Measurements from ENCODE around the gene NEU1.
"Not testable (repeated sequence)": the region's sequence is repeated elsewhere in the genome, so short reads cannot be mapped to it uniquely, and the experiment has no call there.

Gene NEU1

DNA sequence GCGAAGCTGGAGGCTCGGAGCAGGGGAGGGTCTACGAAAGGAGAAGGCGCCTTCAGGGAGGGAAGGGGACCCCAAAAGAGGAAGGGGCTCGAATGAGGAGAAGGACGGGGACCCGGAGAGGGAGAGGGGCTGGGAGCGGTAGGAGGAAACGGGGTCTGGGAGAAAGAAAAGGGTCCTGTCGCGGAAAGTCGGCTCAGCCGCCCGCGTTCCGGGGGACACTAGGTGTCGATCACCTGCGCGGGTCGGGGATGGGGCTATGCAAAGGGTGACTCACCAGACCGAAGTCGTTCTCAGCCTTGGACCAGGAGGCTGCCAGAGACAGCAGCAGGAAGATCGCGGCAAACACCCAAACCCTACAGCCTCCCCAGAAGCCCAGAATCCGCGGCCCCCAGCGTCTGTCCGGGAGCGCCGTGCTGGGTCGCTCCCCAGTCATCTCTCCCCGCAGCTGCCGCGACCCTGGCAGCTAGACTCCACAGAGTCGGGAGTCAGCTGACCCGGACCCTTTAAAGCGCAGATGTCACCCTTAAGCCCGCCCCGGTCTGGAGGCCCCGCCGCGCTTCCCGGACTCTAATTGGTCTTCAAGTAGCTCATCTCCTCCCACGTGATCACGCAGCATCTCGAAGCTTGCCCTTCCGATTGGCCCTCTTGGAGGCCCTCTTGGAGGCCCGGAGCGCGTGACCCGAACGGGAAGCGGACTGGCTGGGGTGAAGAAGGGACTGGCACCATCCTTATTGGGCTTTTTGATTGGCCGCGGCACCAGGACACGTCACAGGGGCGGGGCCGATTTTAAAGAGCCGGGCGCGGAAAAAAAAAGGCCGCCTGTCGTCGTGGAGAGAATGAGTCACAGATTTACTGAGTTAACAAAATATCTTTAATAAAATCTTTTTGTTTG, at the start of gene NEU1:
Gene NEU1, minus strand, starts transcription at position 478 of the 892 bp plus-strand sequence. Its CDS starts 45 bp downstream, at position 433.
- DNase-seq (ENCODE audit: low read depth): peak; percentile 97

DNA sequence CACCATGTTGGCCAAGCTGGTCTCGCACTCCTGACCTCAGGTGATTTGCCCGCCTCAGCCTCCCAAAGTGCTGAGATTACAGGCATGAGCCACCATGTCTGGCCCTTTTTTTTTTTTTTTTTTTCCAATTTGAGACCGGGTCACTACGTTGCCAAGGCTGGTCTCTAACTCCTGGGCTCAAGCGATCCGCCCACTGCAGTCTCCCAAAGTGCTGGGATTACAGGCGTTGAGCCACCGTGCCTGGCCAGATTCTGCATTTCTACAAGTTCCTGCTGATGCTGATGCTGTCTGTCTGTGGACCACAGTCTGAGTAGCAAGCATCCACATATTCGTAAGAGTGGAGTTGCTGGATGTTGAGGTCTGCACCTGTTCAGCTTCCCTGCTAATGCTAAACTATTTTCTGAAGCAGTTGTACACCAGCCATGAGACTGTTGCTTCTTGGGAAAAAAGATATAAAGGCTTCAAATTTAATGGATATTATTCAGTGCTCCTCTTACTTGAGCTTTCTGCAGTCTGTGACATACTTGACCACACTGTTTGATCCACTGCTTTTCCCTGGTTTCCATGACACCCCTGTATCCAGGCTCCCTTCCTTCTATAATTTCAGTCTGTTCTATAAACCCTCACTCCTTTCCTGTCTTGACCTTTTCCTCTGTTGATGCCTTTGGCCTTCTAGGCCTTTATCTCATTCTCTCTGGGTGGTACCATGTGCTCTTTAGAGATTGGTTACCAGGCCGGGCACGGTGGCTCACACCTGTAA, 49.4 kb upstream of the NEU1 start:
- no peak for DNase-seq (ENCODE audit: low read depth)

DNA sequence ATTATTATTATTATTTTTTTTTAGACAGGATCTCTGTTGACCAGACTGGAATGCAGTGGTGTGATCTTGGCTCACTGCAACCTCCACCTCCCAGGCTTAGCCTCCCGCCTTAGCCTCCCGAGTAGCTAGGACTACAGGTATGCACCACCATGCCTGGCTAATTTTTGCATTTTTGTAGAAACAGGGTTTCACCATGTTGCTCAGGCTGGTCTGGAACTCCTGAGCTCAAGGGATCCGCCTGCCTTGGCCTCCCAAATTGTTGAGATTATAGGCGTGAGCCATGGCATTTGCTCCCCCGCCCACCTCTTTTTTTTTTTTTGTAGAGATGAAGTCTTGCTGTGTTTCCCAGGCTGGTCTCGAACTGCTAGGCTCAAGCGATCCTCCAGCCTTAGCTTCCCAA, 46.7 kb upstream of the NEU1 start:
- not testable (repeated sequence) for DNase-seq (ENCODE audit: low read depth)

DNA sequence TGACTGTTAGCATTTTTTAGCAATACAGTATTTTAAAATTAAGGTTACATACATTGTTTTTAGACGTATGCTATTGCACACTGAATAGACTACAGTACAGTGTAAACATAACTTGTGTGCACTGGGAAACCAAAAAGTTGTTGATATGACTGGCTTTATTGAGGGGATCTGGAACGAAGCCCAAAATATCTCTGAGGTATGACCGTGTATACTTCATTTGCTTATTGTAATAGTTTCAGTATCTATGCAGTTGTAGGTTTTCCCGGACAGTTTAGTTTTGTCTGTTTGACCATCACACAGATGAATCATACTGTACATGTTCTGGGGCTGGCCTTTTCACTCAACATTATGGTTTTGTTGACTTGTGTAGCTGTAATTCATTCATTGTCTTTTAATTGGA, 46.2 kb upstream of the NEU1 start:
- no peak for DNase-seq (ENCODE audit: low read depth)

DNA sequence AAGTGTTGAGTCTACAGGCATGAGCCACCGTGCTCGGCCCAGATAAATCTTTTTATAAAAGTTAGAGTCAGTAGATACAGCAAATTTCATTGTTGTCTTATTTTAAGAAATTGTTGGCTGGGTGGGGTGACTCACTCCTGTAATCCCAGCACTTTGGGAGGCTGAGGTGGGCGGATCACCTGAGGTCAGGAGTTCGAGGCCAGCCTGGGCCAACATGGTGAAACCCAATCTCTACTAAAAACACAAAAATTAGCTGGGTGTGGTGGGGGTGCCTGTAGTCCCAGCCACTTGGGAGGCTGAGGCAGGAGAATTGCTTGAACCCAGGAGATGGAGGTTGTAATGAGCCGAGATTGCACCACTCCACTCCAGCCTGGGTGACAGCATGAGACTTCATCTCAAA, 45.6 kb upstream of the NEU1 start:
- DNase-seq (ENCODE audit: low read depth): not testable (repeated sequence)

DNA sequence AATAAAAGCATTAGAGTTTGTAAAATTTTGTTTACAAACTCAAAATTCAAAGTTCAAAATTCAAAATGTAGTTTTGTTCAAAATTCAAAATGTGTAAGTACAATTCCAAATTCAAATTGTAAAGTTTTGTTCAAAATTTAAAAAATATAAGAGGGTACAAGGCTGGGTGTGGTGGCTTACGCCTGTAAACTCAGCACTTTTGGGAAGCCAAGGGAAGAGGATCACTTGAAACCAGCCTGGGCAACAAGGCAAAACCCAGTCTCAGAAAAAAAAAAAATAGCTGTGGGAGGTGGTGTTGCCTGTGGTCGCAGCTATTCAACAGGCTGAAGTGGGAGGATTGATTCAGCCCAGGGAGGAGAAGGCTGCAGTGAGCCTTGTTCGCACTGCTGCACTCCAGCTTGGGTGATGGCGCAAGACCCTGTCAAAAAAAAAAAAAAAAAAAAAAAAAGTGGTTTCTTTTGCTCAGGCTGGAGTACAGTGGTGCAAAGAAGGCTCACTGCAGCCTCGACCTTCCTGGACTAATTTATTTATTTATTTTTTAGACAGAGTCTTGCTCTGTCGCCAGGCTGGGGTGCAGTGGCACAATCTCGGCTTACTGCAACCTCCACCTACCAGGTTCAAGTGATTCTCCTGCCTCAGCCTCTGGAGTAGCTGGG, 44.7 kb upstream of the NEU1 start:
- no peak for DNase-seq (ENCODE audit: low read depth)

DNA sequence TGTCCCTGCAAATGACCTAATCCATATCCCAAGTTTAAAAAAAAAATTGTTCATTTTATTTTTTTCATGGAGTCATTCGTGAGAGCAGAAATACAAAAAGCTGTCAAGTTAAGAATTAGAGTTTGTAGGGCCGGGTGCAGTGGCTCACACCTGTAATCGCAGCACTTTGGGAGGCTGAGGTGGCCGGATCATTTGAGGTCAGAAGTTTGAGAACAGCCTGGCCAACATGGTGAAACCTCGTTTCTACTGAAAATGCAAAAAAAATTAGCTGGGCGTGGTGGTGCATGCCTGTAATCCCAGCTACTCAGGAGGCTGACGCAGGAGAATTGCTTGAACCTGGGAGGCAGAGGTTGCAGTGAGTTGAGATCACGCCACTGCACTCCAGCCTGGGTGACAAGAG, 44.1 kb upstream of the NEU1 start:
- DNase-seq (ENCODE audit: low read depth): not testable (repeated sequence)

DNA sequence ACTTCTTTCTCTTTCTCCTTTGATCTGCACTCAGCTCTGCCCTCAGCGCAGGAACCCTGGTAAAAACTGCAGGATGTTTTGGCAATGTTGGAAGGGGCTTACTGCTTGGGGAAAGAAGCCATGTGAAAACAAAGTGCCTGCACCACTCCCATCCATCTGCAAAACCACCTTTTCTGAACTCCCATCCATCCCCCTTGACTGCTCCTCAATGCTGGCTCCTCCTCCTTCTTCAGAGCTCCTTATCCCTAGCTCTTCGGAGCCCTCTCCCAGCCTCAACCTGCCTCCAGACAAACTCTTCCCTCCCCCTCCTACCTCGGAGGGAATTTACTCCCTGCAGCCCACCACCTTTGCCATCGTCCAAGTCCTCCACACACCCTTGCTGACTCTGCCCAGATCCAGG, 43.5 kb upstream of the NEU1 start:
- DNase-seq (ENCODE audit: low read depth): no peak

DNA sequence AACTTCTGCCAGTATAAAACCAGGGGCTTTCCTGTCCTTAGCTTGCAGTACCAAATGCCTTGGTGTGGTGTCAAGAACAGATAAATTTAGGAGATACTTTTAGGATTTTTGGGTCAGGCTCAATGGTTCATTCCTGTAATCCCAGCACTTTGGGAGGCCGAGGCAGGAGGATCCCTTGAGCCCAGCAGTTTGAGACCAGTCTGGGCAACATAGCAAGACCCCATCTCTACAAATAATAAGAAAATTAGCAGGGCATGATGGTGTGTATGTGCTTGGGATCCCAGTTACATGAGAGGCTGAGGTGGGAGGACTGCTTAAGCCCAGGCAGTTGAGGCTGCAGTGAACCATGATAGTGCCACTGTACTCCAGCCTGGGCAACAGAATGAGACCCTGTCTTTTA, 42.4 kb upstream of the NEU1 start:
- no peak for DNase-seq (ENCODE audit: low read depth)

DNA sequence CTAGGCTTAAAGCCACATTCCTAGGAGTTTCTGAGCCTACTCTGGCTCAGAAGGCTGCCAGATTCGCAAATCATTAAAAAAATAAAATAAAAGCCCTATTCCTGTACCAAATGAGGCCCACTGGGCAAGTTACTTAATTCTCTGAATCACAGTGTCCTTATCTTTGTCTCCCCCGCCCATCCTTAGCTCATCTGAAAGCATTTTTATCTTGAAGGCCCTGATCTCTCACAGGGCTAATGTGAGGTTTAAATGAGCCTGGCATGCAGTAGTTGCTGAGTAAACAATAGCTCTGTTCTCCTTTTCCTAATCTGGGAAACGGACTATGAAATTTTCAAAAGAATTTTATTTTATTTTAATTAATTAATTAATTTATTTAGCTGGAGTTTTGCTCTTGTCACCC, 41.3 kb upstream of the NEU1 start:
- DNase-seq (ENCODE audit: low read depth): no peak

DNA sequence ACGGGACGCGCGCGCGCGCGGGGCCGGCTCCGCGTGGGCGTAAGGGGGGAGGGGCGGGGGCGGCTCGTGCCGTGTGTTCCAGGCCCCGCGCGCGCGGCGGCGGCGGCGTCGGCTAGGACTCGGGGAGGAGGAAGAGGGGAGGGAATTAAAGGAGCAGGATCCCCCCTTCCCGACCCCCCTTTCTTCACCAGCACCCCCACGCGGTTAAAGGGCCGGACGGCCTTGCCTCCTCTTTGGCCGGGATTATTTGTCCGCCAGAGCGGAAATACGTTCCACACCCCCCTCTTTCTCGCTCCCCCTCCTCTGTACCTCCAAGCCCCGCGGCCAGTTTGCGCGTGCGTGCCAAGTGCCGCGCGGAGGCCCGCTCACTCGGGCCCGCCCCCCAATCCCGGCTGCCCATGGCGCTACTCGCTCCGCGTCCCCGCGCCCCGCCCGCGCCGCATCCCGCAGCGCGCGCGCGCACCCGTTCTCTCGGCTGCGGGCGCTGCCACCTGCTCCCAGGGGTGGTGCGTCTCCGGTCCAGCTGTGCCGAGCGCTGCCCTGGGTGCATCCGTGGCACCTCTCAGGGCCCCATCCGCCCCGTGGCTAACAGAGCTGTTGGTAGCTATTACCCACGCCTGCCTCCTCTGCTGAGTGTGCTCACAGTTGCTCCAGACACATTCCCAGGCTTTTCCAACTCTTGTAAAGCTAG, 39.5 kb upstream of the NEU1 start, which contains the start of gene ZBTB12:
Gene ZBTB12, minus strand, starts transcription at position 134 of the 691 bp plus-strand sequence. CDS start 781 bp downstream, outside the sequence.
- DNase-seq (ENCODE audit: low read depth): peak; percentile 73

DNA sequence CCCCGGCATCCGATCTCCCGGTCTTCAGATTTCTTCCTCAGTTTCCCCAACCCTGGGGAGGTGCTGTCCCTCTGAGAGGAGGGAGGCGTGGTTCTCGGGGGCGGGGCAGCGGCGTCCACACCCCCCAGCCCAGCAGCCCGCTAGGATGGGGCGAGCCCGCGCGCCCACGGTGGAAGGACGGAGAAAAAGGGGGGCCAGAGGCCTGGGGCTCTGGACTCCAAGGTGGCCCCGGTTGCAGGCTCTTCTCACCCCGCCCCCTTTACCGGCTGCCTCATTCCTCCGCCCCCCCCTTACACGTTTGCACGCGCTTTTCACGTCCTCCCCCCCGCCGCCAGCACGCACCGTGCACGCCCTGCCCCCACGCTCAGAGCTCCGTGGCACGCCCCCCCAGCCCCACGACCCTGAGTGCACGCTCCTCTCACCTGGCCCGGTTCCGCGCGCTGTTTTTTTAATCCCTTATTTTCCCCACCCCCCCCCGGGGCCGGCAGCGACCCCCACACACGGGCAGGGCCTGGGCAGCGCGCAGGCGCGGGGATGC, 38.9 kb upstream of the NEU1 start:
- peak; percentile 56 for DNase-seq (ENCODE audit: low read depth)

DNA sequence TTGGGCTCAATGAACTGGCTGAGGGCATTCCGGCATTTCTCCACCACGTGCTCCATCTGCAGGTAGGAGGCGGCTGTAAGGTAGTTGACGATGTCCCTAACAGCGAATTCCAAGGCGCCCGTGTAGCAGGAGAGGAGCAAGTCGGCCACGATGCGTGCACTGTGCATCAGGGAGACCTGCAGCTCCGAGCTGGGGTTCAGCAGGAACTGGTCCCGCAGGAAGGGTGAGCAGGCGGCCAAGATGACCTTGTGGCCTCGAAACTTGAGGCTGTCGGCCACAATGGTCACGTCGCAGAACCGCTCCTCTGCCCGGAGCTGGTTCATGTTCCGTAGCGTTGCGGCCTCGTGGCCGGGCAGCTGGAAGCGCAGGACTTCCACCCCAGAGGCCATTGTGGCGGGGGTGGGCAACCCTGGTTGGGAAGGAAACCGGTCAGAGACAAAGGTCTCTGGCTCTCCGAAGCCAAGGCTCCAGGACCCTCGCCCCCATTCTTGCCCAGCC, 38.3 kb upstream of the NEU1 start:
- DNase-seq (ENCODE audit: low read depth): no peak

DNA sequence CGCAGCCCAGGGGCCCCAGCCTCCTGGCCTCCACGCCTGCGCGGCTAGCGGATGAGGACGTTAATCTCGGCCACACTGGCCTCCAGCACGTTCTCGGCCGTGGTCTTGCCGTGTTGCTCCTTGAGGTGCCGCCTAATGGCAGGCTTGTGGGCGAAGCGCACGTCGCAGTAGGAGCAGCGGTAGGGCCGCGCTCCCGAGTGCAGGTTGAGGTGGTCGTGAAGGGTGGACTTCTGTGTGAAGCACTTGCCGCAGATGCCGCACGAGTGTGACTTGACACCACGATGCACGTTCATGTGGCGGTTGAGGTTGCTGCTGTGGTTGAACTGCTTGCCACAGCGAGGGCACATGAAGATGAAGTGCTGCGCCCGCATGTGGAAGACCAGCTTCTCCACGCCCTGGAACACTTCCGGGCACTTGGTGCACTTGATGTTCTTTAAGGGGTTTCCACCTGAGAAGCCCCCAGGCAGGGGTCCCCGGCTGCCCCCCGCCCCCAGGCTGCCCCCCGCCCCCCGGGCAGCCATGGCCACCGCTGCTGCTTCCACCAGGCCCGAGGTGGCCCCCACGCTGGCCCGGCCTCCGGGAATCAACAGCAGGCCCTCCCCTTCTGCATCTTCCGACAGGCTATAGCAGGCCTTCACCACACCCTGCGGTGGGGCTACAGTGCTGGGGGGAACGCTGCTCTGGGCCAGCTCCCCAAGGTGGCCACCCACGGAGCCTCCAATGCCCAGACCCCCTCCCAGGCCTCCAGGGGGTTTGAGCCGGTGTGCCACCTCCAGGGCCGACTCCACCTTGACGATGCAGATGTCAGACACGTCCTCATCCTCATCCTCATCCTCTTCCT, 37.5 kb upstream of the NEU1 start:
- no peak for DNase-seq (ENCODE audit: low read depth)

DNA sequence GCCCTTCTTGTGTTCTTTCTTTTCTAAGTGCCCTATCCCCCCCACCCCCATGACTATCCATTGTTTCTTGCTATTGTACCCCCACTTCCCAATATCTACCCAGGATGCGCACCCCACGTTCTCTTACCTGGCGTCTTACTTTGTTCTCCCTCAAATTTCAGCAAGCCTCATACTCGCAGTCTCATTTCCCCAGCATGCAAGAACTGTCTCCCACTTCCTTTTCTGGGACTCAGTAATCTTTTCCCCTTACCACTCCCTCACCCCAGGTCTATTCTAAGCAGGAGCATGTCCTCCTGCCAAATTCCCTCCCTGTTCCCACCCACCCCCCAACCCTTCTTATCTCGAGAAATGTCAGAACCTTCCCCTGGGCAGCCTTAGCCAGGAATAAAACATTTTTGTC, 36.6 kb upstream of the NEU1 start:
- no peak for DNase-seq (ENCODE audit: low read depth)

DNA sequence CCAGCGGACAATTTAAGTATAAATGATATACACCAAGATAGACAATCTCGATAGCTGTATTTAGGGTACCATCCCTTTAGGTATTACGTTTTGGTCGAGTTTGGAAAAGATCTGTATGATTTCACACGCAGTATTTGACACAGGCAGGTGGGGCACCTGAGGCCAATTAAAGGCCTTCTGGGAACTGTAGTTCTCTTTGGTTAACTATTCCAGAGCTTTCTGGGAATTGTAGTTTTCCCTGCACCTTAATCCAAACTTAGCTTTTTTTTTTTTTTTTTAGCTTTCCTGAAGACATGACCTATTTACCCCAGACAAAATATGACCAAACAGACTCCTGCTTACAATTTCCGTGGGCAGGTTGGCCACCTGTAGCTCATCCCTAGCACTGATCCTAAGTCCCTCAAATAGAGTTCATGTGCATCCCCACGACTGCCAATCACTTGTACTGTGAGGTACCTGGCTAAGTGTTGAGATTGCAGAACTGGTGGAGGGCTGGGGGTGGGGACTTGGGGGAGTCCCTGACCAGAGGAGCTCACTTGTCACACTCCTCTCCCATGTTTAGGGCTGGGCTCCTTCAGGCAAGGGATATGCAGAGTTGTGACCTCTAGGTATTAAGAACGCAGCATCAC, 35.9 kb upstream of the NEU1 start:
- DNase-seq (ENCODE audit: low read depth): no peak

DNA sequence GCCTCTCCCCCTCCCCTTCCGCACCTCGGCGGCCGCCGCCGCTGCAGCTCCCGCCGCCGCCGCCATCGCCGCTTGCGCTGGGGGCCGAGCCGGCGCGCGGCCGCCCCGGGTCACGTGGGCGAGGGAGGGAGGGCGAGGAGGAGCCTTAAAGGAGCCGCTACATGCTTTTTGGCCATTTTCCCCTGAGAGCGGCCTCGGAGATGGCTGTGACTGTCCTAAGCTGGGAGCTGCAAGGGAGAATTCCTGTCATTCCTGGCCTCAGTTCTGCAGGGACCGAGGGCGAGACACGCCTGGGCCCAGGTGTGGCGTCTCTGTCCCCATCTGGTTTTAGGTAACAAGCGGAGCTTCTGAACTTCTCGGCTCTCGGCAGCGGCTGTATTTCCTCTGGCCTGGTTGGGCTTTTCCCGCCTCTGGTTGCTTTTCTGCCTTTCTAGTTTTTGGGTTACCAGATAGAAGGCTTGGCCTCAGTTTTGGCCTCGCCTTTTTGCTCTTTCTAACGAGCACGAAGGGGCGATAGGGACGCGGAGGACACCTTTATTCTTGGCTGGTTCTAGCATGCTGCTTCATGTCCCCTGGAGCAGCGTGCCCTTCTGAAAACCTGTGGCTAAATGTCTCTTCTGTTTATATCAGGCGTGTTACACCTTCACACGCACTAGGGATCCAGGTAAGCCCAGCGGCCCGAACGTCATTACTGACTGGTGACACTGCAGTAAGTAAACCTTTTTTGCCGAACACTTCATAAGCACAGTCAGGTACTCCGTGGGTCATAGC, 35.2 kb upstream of the NEU1 start, which contains the start of gene EHMT2:
Gene EHMT2, minus strand, starts transcription at position 87 of the 771 bp plus-strand sequence. Its CDS starts 21 bp downstream, at position 66.
- DNase-seq (ENCODE audit: low read depth): peak; percentile 76

DNA sequence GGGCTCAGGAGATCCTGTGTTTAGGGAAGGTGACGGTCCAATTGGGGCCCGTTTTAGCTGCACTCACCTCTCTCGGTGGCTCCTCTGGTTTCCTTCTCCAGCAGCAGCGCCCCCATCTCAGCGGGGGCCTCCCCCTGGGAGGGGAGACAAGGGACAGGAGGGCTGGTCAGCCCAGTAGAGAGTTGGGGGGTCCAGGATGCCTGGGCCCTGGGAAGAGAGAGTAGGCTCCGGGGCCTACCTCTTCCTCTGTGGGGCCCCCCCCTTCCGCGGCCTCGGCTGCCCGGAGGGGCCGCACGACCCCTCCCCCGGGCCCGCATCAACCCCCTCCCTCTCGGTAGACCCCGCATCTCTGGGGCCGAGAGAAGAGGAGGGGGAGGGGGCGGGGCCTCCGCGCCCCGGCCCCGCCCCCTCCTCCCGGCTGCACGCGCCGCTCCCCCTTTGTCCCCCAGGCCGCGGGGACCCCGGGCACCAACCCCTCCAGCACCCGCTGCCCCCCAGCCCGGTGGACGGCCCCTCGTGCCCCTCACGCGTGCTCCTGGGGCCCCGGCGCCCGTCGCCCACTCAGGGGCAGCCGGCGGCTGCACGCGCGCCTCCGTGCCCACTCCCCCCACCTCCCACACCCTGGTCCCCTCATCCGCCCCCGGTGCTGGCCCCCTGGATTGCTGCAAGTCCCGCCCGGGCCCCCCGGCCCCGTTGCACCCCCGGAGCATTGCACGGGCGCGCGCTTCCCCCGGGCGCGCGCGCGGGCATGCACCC, 34.4 kb upstream of the NEU1 start:
- no peak for DNase-seq (ENCODE audit: low read depth)
